ENCODE measurements around the gene APOL2. TPM values are rescaled to one million over a fixed set of nuclear protein-coding genes. Genes with fewer than 3 reads are reported as not detected.
A peak's percentile ranks its signal among the peaks of the same experiment; 100 is the strongest.
"Not testable (repeated sequence)": the region's sequence is repeated elsewhere in the genome, so short reads cannot be mapped to it uniquely, and the experiment has no call there.

The APOL2 gene
- total RNA-seq, 1 donor from 2014 or later = 10.8 TPM

DNA sequence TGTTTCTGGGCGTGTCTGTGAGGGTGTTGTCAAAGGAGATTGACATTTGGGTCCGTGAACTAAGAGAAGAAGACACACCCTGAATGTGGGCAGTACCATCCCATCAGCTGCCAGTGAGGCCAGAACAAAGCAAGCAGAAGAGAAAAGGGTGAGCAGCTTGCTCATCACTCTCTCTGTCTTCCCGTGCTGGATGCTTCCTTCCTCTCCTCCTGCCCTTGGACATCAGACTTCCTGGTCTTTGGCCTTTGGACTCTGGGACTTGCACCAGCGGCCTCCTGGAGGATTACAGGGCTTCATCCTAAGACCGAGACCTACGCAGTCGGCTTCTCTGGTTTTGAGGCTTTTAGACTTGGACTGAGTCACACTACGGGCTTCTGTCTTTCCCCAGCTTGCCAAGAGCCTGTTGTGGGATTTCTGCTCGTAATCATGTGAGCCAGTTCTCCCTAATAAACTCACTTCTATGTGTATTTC, 18.8 kb downstream of the APOL2 start:
- ATAC-seq = peak; percentile 80

DNA sequence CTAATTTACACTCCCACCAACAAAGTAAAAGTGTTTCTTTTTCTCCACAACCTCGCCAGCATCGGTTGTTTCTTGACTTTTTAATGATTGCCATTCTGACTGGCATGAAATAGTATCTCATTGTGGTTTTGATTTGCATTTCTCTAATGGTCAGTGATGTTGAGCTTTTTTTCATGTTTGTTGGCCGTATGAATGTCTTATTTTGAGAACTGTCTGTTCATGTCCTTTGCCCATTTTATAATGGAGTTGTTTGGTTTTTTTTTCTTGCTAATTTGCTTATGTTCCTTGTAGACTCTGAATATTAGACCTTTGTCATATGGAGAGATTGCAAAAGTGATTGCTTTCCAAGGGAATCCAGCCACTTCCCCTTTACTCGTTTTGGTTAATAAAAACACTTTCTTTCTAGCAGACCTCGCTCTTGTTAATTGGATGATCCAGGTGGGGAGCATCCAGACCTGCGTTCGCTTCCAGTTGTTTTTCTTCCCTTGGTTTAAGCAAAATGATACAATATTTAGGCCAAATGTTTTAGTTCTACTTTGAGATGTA, 20.6 kb downstream of the APOL2 start:
- ATAC-seq = no peak

DNA sequence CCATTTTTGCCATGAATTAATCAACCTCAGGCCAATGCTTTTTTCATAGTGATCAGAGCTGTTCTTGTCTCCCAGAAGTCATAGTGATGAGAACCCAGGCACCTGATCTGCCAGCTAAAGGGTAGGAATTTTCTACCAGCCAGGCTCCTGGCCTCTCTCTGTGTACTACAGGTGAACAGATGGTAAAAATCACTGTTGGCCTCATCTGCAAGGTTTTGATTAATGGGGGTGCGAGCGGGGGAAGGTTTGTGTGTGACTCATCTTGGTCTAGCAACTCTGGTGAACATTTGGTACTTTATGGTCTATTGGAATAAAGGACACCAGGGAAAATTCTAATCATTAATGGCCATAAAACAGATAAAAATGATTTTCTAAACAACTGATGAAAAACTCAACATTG, 23.3 kb downstream of the APOL2 start:
- no peak for ATAC-seq

DNA sequence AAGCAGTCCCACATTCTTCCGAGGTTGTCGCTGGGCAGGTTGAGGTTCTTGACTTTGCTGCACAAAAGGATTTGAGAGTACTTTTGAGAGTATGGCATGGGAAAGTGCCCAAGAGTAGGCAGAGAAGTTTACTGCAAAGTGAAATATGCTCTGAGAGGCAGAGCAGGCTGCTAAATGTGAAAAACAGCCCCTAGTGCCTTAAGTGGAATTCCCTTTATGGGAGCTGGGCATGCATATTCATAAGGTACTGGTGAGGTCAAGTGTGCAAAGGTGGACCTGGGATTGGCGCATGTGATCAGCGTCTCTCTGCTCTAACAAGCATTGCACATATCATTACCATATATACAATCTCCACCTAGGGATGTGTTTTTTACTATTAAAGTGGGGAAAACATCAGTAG, 25.7 kb downstream of the APOL2 start:
- no peak for ATAC-seq

DNA sequence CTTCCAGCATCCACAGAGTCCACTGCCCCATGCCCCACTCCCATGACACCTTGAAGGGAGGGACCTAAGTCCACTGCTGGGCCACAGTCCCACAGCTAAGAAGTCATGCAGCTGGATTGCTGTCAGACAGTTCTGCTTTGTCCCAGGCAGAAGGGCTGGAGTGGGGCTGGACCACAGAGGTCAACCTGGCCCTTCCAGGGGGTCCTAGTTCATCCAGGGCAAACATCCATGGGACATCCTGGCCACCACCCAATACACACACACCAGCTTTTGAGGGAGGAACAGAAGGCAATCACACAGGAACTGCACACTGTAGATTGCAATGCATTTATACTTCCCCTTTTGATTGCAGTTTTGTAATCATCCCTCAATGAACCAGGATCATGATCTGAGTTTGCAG, 26.4 kb downstream of the APOL2 start:
- ATAC-seq = peak; percentile 17

DNA sequence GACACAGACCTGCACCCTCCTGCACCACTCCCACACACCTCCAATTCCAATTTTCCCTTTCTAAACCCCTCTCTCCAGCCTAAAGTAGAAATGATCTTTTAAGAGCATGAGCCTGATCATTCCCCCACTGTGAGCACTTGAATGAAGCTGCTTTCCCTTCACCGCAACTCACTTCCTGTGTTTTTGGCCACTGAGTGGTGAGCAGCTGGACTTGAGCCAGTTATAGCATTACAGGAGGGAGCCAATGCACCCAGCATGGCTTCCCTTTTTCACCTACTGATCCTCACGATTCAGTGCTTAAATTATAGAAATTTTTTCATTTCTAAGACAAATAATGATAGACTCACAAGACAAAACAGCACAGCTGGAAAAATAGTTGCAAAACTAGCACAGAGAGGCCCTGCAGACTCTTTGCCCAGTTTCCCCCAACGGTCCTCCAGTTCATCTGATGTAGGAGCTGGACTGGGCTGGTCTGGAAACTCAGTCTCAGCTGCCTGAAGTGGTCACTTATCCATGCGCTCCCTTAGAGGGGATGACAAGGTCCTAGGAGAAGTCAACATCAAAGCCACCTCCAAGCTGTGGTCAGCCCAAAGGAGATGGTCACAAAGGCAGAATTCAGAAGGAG, 28.0 kb downstream of the APOL2 start:
- ATAC-seq = no peak

DNA sequence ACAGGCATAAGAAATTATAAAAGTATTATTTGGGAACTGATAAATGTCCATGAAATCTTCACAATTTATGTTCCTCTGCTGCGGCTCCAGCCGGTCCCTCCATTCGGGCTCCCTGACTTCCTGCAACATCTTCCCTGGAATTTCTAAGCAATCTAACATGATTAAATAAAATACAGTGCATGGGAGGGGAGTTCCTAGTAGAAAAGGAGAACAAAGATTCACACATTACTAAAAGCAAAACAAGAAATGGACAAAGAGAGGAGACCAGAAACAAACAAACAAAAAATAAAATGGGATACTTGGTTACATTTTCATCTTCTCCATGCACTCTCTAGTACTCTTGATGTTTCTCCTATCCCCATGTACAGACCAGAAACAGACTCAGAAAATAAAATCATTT, 29.1 kb downstream of the APOL2 start:
- ATAC-seq = no peak

DNA sequence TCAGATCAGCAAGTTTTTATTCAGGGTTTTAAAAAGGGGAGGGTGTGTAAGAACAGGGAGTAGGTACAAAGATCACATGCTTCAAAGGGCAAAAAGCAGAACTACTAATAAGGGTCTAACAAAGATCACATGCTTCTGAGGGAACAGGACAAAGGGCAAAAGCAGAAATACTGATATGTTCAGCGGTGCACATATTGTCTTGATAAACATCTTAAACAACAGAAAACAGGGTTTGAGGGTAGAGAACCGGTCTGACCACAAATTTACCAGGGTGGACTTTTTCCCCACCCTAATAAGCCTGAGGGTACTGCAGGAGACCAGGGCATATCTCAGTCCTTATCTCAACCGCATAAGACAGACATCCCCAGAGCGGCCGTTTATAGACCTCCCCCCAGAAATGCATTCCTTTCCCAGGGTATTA, 29.8 kb downstream of the APOL2 start:
- not testable (repeated sequence) for ATAC-seq

DNA sequence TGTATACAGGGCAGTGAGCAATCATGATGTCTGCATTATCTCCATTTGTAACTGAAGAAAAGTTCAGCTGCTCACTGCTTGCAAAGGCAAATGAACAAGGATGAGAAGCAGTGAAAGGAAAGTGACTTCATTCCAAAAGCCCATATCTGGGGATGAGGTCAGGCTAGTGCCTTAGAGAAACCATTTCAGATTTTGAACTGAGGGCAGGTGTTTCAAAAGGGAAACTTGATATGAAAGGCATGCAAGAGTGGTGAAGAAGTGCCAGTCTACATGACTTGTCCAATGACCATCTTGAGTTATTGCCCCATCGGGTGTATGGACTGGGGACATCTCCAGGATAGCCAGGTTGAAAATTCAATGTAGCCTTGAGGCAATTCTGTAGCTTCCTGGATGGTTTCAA, 30.4 kb downstream of the APOL2 start:
- ATAC-seq = no peak

DNA sequence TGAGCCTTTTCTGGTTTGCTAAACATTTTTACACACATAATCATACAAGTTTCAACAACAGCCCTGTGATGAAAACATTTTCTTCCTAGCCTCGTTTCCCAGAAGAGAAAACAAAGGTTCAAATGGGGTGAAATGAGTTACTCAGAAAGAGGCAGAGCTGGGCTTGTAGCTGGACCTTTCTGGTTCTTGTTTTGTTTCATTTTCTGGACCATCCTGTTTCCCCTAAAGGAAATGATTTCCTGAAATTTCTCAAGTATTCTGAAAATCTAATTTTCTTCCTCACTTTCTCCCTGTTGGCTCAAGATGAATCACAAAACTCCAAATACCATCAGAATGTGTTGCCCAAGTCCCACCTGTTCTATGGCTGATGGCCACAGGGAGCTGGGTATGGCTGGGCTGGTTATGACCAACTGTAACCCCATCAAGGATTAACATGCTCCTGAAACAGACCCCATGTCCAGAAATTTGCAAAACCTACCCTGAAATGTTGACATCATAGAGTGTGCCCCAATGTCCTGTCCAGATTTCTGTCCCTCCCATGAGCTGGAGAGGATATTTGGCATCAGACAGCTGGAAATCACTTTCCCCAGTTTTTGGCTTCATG, 31.1 kb downstream of the APOL2 start:
- no peak for ATAC-seq

DNA sequence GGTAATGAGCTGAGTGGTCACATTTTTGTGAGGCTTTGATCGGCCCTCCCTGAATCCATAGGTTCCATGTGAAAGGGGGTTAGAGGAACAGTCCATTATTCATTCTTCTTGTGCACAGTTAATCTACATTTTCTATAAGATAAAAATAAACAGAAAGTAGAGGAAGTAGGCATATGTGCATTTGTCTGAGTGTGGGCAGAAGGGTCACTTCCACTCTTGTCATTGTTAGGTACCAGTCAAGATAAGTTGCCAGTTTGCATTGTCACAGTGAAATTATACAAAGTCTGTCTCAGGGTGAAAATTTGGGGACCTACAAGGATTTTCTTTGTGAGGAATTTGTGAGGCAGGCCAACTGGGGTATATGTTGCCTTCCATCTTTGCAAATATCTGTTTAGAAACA, 33.1 kb downstream of the APOL2 start:
- ATAC-seq = no peak

DNA sequence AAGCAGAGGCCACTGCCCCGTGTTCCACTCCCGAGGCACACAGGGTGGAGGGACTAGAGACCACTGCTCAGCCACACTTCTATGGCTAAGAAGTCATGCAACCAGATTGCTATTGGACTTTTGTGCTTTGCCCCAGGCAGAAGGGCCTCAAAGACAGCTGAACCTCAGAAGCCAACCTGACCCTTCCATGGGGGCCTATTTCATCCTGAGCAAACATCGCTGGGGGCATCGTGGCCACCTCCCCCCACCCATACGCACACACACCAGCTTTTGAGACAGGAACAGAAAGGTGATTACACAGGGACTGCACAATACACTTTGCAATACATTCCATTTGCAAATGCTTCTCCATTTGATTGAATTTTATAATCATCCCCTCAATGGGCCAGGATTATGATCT, 33.8 kb downstream of the APOL2 start:
- not testable (repeated sequence) for ATAC-seq

DNA sequence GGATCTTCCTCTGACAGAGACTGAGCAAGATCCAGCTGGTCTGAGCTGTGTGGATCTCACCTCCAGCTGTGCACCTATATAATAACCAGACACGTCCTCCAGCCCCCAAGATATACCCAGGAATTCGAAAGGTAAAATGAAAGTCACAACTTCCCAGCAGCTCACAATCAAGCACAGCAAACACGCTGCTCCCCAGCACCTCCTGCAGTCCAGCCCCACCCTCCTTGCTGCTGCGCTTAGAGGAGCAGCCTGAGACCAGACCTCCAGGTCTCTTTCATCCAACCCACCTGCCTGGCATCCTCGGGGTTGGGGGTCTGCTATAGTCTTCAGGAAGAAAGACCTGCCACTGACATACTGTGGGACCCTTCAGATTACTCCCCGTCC, 34.7 kb downstream of the APOL2 start:
- ATAC-seq = peak; percentile 31

DNA sequence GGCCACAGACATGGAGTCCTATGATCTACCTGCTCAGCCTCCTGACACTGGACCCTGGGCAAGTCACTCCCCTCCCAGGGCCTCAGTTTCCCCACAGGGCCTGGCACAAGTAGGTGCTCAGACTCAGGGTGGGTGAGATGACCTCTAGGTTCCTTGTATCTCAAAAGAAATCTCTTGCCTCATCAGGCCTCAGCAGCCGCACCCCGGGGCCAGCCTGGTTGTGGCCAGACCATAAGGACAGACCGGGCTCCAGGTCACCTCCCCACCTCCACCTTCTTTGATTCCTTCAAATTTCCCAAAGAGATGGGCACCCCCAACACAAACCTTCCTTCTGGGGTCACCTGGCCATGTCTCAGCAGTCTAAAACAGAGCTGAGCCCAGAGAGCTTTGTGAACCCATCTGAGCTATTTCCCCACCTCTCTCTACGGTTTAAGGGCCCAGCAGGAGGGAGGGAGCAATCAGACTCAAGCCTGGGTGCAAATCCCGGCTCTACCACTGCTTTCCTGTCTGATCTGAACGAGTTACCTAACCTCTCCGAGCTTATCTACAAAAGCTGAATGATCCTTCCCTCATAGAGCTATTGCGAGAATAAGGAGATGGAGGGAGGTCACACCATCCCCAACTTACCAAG, 35.2 kb downstream of the APOL2 start:
- peak; percentile 10 for ATAC-seq

DNA sequence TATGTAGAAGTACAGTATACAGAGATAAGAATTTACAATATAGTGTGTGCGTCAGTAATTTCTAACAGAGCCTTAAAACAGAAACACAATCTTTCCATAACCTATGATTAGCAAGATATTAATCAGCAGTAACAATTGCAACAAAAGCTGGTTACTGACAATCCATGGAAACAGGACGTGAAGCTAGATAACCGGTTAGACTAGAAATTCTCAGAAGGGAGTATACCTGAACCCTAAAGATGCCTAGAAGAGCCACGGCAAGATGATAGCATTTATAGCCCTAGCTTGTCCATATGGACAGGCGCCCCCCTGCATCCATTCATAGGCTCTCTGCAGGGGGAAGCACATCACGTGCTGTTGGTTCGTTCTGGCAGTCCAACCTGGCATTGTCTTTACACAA, 35.9 kb downstream of the APOL2 start:
- peak; percentile 34 for ATAC-seq

DNA sequence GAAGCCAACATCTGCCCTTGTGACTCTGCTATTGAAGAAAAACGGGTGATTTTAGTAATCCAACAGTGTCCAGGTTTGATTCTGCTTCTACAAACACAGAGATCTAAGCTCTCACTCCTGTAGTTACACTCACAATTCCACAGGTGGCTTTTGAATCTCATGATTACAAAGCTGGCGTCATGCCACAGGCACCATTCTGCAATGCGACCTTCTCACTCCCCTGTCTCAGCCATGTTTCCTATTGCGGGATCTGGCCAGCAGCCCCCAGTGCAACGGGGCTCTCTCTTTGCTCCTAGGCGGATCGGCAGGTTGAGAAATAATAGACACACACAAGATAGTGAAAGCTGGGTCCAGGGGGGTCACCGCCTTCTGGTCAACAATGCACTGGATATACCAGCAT, 36.4 kb downstream of the APOL2 start:
- peak; percentile 28 for ATAC-seq

DNA sequence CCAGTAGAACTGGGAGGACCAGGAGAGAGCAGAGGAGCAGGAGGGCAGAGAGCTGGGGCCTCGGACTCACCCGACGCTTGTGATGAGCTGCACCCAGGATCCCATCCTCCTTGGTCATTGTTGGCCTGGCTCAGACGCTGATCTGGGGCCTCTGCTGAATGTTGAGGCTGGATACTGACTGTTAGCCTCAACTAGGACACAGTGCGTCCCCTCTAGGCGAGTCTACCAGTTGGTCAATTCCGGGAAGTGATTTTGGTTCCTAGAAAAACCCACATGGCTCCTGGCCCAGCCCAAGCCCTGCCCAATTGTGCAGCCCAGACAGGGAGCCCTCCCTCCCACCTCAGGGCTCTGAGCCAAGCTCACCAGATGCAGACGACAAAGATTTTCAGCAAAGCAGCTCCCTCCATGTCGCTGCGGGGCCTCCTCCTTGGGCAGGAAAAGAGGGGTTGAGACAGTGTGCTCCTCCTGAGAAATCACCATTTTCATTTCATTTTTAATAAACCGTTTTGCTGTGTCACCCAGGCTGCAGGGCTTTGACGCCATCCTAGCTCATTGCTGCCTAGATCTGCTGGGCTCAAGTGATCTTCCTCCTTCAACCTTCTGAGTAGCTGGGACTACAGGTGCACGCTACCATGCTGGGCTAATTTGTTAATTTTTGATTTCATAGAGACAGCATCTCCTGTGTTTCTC, 37.6 kb downstream of the APOL2 start, which contains the start of gene APOL4:
APOL4 (minus strand) TSS at position 180 of the 690 bp plus-strand sequence; CDS start at position 105, 75 bp downstream.
- peak; percentile 11 for ATAC-seq

DNA sequence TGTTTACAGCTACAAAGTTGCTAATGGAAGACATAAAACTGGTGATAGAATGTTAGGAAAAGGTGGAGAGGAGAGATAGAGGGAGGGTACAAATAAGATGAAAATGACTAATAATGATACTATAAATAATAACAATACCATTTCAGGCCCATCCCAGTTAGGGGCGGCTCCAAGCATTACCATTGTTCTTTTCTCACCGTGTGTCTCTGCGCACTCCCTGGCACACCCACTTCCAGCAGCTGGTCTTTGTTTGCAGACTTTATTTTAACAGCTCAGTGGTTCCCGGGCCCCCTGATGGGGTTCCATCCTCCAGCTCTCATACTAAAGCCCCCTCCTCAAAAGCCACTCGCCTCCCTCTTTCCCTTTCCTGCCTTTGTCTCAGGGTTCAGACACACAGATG, 38.3 kb downstream of the APOL2 start:
- peak; percentile 52 for ATAC-seq

DNA sequence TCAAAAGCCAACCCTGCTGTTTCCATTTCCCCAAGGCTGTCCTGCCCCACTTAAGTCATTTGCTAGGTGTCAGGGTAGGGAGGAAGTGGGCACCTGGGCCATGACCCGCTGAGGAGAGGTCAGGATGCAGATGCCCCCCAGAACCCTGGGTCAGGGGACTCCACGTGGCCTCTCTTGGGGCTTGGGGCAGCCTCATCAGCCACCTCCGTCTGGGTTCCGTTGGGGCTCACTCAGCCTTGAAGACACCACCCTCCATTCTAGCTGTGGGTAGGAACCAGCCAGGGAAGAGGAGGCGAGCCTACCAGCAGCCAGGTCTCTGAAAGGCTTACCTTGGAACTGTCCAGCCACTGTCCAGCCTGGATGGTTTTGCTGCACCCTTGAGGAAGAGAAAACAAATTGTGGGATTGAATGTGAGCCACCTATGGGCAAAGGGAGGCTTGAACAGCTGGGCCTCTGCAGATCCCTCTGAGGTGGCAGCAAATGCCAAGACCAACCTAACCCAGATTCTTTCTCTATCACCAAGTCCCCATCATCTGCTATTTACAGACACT, 40.3 kb downstream of the APOL2 start:
- ATAC-seq = no peak

DNA sequence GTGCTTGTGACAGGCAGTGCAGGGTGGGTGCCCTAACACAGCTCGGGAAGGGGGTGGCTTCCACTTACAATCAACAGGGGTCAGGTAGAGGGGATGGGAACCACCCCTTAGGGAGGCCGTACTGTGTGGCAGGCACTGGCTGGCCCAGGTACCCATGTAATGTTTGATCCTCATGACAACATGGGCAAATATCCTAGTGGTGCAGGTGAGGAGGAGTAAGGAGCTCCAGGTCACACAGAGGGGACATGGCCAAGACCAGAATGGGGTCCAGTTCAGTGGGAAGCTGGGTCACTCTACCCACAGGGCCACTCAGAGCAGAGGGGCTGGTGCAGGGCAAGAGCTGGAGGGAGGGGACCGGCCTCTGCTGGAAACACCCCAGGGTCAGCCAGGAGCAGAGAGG, 40.8 kb downstream of the APOL2 start:
- no peak for ATAC-seq

DNA sequence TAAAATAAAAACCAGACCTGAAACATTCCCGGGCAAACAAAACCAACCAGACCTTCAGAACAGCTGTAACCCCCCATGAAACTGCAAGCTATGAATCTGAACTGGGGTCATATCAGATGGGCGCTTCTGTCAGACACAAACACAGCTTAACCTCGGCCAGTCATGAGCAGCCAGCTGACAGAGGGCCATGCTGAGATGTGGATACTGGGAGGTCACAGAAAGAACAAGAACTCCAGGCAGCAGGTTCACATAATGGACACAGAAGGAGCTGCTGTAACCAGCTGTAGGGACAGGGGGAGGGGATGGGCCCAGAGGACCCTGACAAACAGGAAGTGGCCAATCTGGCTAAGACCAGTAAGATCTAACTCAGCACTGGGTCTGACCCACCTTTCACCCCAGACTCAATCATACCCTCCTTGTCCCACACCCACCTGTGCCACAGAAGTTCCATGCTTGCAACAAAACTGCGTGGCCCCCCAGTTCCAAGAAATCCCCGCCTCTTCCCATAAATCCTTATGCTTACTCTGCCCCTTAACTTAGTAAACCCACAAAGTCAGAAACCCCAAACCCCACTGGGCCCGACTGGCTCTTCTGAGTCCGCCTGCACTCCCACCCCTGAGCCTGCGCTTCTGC, 41.7 kb downstream of the APOL2 start:
- ATAC-seq = no peak

DNA sequence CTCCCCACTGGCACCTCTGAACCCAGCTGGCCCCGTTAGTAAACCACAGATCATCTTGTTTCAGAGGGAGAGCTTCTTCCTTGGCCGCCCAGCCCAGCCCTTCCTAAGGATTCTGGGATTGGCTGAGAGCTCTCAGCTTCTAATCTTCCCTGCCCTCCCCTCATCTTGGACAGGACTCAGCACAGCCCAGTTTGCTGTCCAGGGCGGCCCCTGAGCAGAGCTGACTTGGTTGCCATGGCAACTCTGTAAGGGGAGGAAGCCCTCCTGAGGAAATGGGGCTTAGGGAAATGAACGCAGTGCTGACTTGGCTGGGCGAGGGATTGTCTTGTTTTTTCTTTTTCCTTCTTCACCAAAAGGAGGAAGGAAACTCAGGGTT, 42.3 kb downstream of the APOL2 start:
- ATAC-seq = no peak

All from esophagus mucosa (tissue), 1 donor.